Esophagus squamous epithelium (tissue), 4 donors: Measurements from ENCODE around the gene IRS1.

Experiments
- POLR2A ChIP-seq, 4 donors: fragments of 450-650 bp; IDR thresholded peaks; one replicate each; pipeline ENCODE4 v1.6.1; 2017; ENCODE audit warnings: antibody characterized with exemption in 4 of 4, mild to moderate bottlenecking in 4 of 4, moderate library complexity in 3 of 4
- TF ChIP-seq, protein P1 (sequence below), 6 experiments: fragments of 450-650 bp in 4 of 6; fragments of 200-600 bp in 2 of 6; sonication (generic) in 2 of 6; IDR thresholded peaks; one replicate each; pipeline ENCODE4 v1.5.1; 2016 to 2019; ENCODE audit warnings: antibody characterized with exemption in 6 of 6, mild to moderate bottlenecking in 4 of 6, moderate library complexity in 4 of 6

DNA sequence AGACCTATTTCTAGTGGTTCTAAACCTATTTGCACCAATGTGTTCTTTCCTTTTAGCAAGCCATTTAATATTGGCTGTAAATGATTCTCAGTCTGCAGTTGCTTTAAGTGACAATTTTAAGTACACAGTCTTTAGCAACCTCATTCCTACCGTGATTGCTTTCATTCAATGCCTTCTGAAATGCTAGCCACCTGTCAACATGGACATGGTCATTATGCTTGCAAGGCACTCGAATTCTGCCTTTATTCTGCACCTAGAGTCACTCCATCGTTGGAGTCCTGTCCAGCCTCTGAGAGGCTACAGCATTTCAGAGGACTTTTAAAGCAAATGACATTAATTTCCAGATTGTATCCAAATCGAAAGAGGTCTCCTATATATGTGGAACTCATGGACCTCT lies 115.1 kb downstream of the IRS1 start:
- TF ChIP-seq, protein P1, sequence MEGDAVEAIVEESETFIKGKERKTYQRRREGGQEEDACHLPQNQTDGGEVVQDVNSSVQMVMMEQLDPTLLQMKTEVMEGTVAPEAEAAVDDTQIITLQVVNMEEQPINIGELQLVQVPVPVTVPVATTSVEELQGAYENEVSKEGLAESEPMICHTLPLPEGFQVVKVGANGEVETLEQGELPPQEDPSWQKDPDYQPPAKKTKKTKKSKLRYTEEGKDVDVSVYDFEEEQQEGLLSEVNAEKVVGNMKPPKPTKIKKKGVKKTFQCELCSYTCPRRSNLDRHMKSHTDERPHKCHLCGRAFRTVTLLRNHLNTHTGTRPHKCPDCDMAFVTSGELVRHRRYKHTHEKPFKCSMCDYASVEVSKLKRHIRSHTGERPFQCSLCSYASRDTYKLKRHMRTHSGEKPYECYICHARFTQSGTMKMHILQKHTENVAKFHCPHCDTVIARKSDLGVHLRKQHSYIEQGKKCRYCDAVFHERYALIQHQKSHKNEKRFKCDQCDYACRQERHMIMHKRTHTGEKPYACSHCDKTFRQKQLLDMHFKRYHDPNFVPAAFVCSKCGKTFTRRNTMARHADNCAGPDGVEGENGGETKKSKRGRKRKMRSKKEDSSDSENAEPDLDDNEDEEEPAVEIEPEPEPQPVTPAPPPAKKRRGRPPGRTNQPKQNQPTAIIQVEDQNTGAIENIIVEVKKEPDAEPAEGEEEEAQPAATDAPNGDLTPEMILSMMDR (IDR thresholded peaks at IDR 0.05), result no peak
- TF ChIP-seq POLR2A (IDR thresholded peaks at IDR 0.05), result no peak
